IMR-90 (cell line): Measurements from ENCODE around the gene ENOX1.

ENCODE experiments used
- BHLHE40 ChIP-seq: fragments of 150-350 bp; IDR thresholded peaks from 2 replicates; pipeline ENCODE4 v1.6.1; 2016; ENCODE audit warnings: mild to moderate bottlenecking, low read depth, low read length
- CEBPB ChIP-seq: IDR thresholded peaks from 2 replicates; pipeline ENCODE4 v1.6.1; 2012; ENCODE audit warnings: low read depth, low read length, improper control_type of control experiment
- CHD1 ChIP-seq: IDR thresholded peaks from 2 replicates; pipeline ENCODE4 v1.6.1; 2012; ENCODE audit warnings: low read depth, low read length, improper control_type of control experiment
- CTCF ChIP-seq: conservative IDR thresholded peaks from 2 replicates; pipeline ENCODE4 v1.5.1; 2012; ENCODE audit warnings: mild to moderate bottlenecking, low read depth, low read length, improper control_type of control experiment
- ELK1 ChIP-seq: fragments of 150-350 bp; IDR thresholded peaks from 2 replicates; pipeline ENCODE4 v1.6.1; 2016; ENCODE audit warnings: low read depth, mild to moderate bottlenecking, low read length, moderate library complexity, borderline replicate concordance
- POLR2A ChIP-seq: IDR thresholded peaks from 2 replicates; pipeline ENCODE4 v1.6.1; 2012; ENCODE audit warnings: mild to moderate bottlenecking, low read depth, low read length
- RAD21 ChIP-seq: IDR thresholded peaks from 2 replicates; pipeline ENCODE4 v1.6.1; 2012; ENCODE audit warnings: low read length, improper control_type of control experiment
- RFX5 ChIP-seq: IDR thresholded peaks from 2 replicates; pipeline ENCODE4 v1.8.0; 2012; ENCODE audit warnings: low read depth, mild to moderate bottlenecking, low read length, moderate library complexity
- SMC3 ChIP-seq: fragments of 150-350 bp; IDR thresholded peaks from 2 replicates; pipeline ENCODE4 v1.6.1; 2016; ENCODE audit warnings: low read depth, mild to moderate bottlenecking, antibody characterized with exemption, low read length, moderate library complexity
- USF2 ChIP-seq: fragments of 150-350 bp; IDR thresholded peaks from 2 replicates; pipeline ENCODE4 v1.6.1; 2017; ENCODE audit warnings: mild to moderate bottlenecking, antibody characterized with exemption, low read length, low read depth

- no peak for TF ChIP-seq CTCF
- TF ChIP-seq CEBPB = no peak
- TF ChIP-seq USF2 = no peak
- TF ChIP-seq SMC3 = no peak
- no peak for TF ChIP-seq RAD21
- no peak for TF ChIP-seq POLR2A
- no peak for TF ChIP-seq ELK1
- TF ChIP-seq RFX5 = no peak
- no peak for TF ChIP-seq CHD1
- no peak for TF ChIP-seq BHLHE40
Observed at GRCh38 chr13:43301346-43301969, 485.3 kb downstream of the ENOX1 start.
